BJ (cell line): ENCODE measurements around the gene COL5A1. TPM values are rescaled to one million over a fixed set of nuclear protein-coding genes. Genes with fewer than 3 reads are reported as not detected.

Source experiments
- CTCF ChIA-PET: fragments of 350-600 bp; formaldehyde crosslinking; extraction: SDS; loops from one replicate; lab custom pipeline; 2021; ENCODE audit warnings: antibody characterized with exemption, inconsistent platforms; lab: Yijun Ruan, JAX
- POLR2A ChIA-PET: fragments of 300-600 bp; sonication (Branson Sonifier 250); formaldehyde crosslinking; extraction: SDS; loops from one replicate; lab custom pipeline; 2021; ENCODE audit warnings: antibody characterized with exemption; lab: Charles Lee
- DNase-seq: peaks from one replicate; pipeline ENCODE4 v3.0.0-alpha.2; 2011; ENCODE audit warnings: low read depth
- H3K27me3 ChIP-seq: 2 replicates; pipeline ENCODE4 v1.6.0; 2011; ENCODE audit warnings: low read length; ENCODE audit not compliant: control insufficient read depth, insufficient read depth
- H3K36me3 ChIP-seq: 2 replicates; pipeline ENCODE4 v1.5.1; 2011; ENCODE audit warnings: low read length; ENCODE audit not compliant: control insufficient read depth, insufficient read depth
- H3K4me3 ChIP-seq: 2 replicates; pipeline ENCODE4 v1.5.1; 2011; ENCODE audit warnings: low read depth, mild to moderate bottlenecking, control low read depth, low read length
- CTCF ChIP-seq: IDR thresholded peaks from 2 replicates; pipeline ENCODE4 v1.5.1; 2011; ENCODE audit warnings: low read depth, mild to moderate bottlenecking, control low read depth, inconsistent platforms, low read length, moderate library complexity; ENCODE audit not compliant: insufficient read depth
- polyA plus RNA-seq: library from polyadenylated mRNA; depleted of rRNA; stranded (reverse); fragments of >200 nt; gene quantifications from 2 replicates; pipeline ENCODE4 v1.2.3, GENCODE V29; 2011

The COL5A1 gene
- polyA plus RNA-seq, 1 experiment = 251 TPM

GRCh38 chr9:134731497-134732391, 90.1 kb downstream of the COL5A1 start:
- Histone ChIP-seq H3K36me3 (peaks cover 63% of the 10 kb centered on the region), H3K27me3 (no peaks in the 10 kb centered on the region), H3K4me3 (no peak overlapping the region)
- DNase-seq = no peak
- ChIA-PET POLR2A (no interaction called here), CTCF (interaction anchor here (1.1 to 2.0 kb wide), 3 partner anchors 28 to 283 kb away, joined by 4 to 8 read pairs (median 4); no protein-coding TSS in a partner anchor)
- TF ChIP-seq CTCF = no peak

- TF ChIP-seq CTCF = no peak
- ChIA-PET POLR2A (no interaction called here), CTCF (interaction anchor here (1.2 to 2.0 kb wide), 4 partner anchors 9 to 289 kb away, joined by 4 to 8 read pairs (median 4); no protein-coding TSS in a partner anchor)
- DNase-seq = no peak
- Histone ChIP-seq H3K4me3 (no peak overlapping the region), H3K36me3 (peaks cover 63% of the 10 kb centered on the region), H3K27me3 (no peaks in the 10 kb centered on the region)
Observed at GRCh38 chr9:134732392-134733110, 90.9 kb downstream of the COL5A1 start.

- TF ChIP-seq CTCF = no peak
- Histone ChIP-seq H3K27me3 (no peaks in the 10 kb centered on the region), H3K4me3 (no peak overlapping the region), H3K36me3 (peaks cover 60% of the 10 kb centered on the region)
- DNase-seq = no peak
- ChIA-PET CTCF (interaction anchor here (1.2 to 2.0 kb wide), 3 partner anchors 10 to 290 kb away, joined by 4 to 8 read pairs (median 4); no protein-coding TSS in a partner anchor), POLR2A (interaction anchor here (0.6 kb wide), 1 partner anchor 284 kb away, joined by 4 read pairs; no protein-coding TSS in a partner anchor)
Observed at GRCh38 chr9:134733480-134734232, 92.1 kb downstream of the COL5A1 start.

- TF ChIP-seq CTCF = no peak
- Histone ChIP-seq H3K36me3 (peaks cover 61% of the 10 kb centered on the region), H3K4me3 (no peak overlapping the region), H3K27me3 (no peaks in the 10 kb centered on the region)
- ChIA-PET CTCF (interaction anchor here (1.4 to 3.0 kb wide), 3 partner anchors 11 to 291 kb away, joined by 4 to 27 read pairs (median 7); no protein-coding TSS in a partner anchor), POLR2A (no interaction called here)
- DNase-seq = no peak
Observed at GRCh38 chr9:134734270-134734669, 92.7 kb downstream of the COL5A1 start.
